Upper lobe of left lung (tissue), 6 donors: ENCODE measurements around the gene ATAT1. TPM values are rescaled to one million over a fixed set of nuclear protein-coding genes. Genes with fewer than 3 reads are reported as not detected.
"Not testable (repeated sequence)": the region's sequence is repeated elsewhere in the genome, so short reads cannot be mapped to it uniquely, and the experiment has no call there.

Experiments used
- ATAC-seq, 2 donors: fragments of 200-7000 bp; cut with Tn5 transposase; one replicate each; pipeline ENCODE4 v1.9.1; 2022; ENCODE audit warnings: mild to moderate bottlenecking in 2 of 2, moderate library complexity in 2 of 2; ENCODE audit not compliant: low FRiP score in 2 of 2
- DNase-seq, 2 donors: peaks; one replicate each; pipeline ENCODE4 v3.0.0-alpha.2; 2019 to 2020
- H3K27ac ChIP-seq, 4 donors: fragments of 200-600 bp; sonication (generic); one replicate each; pipeline ENCODE4 v1.5.1; 2016 to 2019
- H3K27me3 ChIP-seq, 4 donors: fragments of 200-600 bp; sonication (generic); one replicate each; pipeline ENCODE4 v1.5.1; 2017 to 2019
- H3K36me3 ChIP-seq, 4 donors: fragments of 200-600 bp; sonication (generic); one replicate each; pipeline ENCODE4 v1.5.1; 2016 to 2019
- H3K4me1 ChIP-seq, 4 donors: fragments of 200-600 bp; sonication (generic); one replicate each; pipeline ENCODE4 v1.5.1; 2018 to 2019
- H3K4me3 ChIP-seq, 4 donors: fragments of 200-600 bp; sonication (generic); one replicate each; pipeline ENCODE4 v1.5.1; 2017 to 2019; ENCODE audit warnings: mild to moderate bottlenecking in 2 of 4, moderate library complexity in 1 of 4
- H3K9me3 ChIP-seq, 4 donors: fragments of 200-600 bp; sonication (generic); one replicate each; pipeline ENCODE4 v1.5.1; 2018 to 2019
- CTCF ChIP-seq, 6 experiments: fragments of 450-650 bp in 4 of 6; fragments of 200-600 bp in 2 of 6; sonication (generic) in 2 of 6; IDR thresholded peaks; one replicate each; pipeline ENCODE4 v1.5.1; 2016 to 2019; ENCODE audit warnings: antibody characterized with exemption in 6 of 6
- EP300 ChIP-seq, 4 donors: sonication (generic); formaldehyde crosslinking; IDR thresholded peaks; one replicate each; pipeline ENCODE4 v1.5.1; 2017; ENCODE audit warnings: antibody characterized with exemption in 4 of 4, control low read depth in 2 of 4
- POLR2A ChIP-seq, 4 donors: fragments of 450-650 bp; IDR thresholded peaks; one replicate each; pipeline ENCODE4 v1.5.1; 2016 to 2017; ENCODE audit warnings: antibody characterized with exemption in 4 of 4, mild to moderate bottlenecking in 2 of 4
- POLR2AphosphoS5 ChIP-seq, 2 donors: sonication (generic); formaldehyde crosslinking; IDR thresholded peaks; one replicate each; pipeline ENCODE4 v1.5.1; 2017; ENCODE audit warnings: antibody characterized with exemption in 2 of 2
- WGBS, 2 donors: methylation state at CpG; one replicate each; pipeline ENCODE4 v1.1.5; 2017 to 2018; 5-methylcytosine and 5-hydroxymethylcytosine counted together
- total RNA-seq, 6 donors: library from RNA; depleted of rRNA in 4 of 6; stranded (reverse); fragments of >200 nt in 4 of 6; gene quantifications; one replicate each; pipeline versions ENCODE4 v1.1.0 to v1.2.1, GENCODE V29; 2016 to 2021
- donor health status: DM: no; HTN: no; CAD: no; lungs with moderate emphysema.
- donor health status: DM: no; HTN: yes; CAD: no; lungs with severe emphysema.

The ATAT1 gene
- total RNA-seq, 6 donors from 2014 or later, result 3.1 to 36.7 (median 6.2) TPM

- Histone ChIP-seq H3K36me3 (peaks cover 24 to 61% (median 55%) of the 10 kb centered on the region in 4 donors), H3K27ac (no peak overlapping the region), H3K9me3 (no peaks in the 10 kb centered on the region), H3K4me3 (no peak overlapping the region), H3K4me1 (peaks cover 6 to 18% (median 13%) of the 10 kb centered on the region in 4 donors), H3K27me3 (no peaks in the 10 kb centered on the region)
- ATAC-seq, result no peak
- peak in 1 of 2 donors; percentile 33 for DNase-seq
- TF ChIP-seq CTCF (IDR thresholded peaks at IDR 0.05) (no peak), POLR2A (IDR thresholded peaks at IDR 0.05) (no peak), POLR2AphosphoS5 (IDR thresholded peaks at IDR 0.05) (no peak), EP300 (IDR thresholded peaks at IDR 0.05) (no peak)
- 90 to 91% methylated on average over 12 of the region's 12 CpGs for WGBS, 2 donors
Measured at GRCh38 chr6:30651143-30651542, 24.5 kb downstream of the ATAT1 start.

GRCh38 chr6:30654798-30655742 lies 28.4 kb downstream of the ATAT1 start:
- Histone ChIP-seq H3K36me3 (peaks cover 39 to 96% (median 92%) of the 10 kb centered on the region in 4 donors), H3K4me1 (no peaks in the 10 kb centered on the region)
- WGBS, 2 donors, result 92 to 93% methylated on average over 18 to 19 of the region's 19 CpGs

GRCh38 chr6:30655743-30656094 lies 29.0 kb downstream of the ATAT1 start:
- TF ChIP-seq EP300 (IDR thresholded peaks at IDR 0.05) (no peak), POLR2AphosphoS5 (IDR thresholded peaks at IDR 0.05) (no peak)
- Histone ChIP-seq H3K4me3 (no peak overlapping the region), H3K36me3 (peaks cover 42 to 100% (median 97%) of the 10 kb centered on the region in 4 donors), H3K27me3 (no peaks in the 10 kb centered on the region), H3K4me1 (no peaks in the 10 kb centered on the region), H3K27ac (no peak overlapping the region), H3K9me3 (no peaks in the 10 kb centered on the region)
- DNase-seq (no peak), ATAC-seq (no peak)
- 93 to 98% methylated on average over 3 of the region's 3 CpGs for WGBS, 2 donors

More at GRCh38 chr6:30654798-30655742, 28.4 kb downstream of the ATAT1 start:
- H3K27me3 ChIP-seq, result no peaks in the 10 kb centered on the region
- no peak for TF ChIP-seq EP300 (IDR thresholded peaks at IDR 0.05)
- TF ChIP-seq POLR2A (IDR thresholded peaks at IDR 0.05), result no peak
- no peak for TF ChIP-seq POLR2AphosphoS5 (IDR thresholded peaks at IDR 0.05)
- no peak for TF ChIP-seq CTCF (IDR thresholded peaks at IDR 0.05)
- no peaks in the 10 kb centered on the region for H3K9me3 ChIP-seq
- no peak overlapping the region for H3K27ac ChIP-seq
- H3K4me3 ChIP-seq, result no peak overlapping the region
- DNase-seq, result no peak
- ATAC-seq, result no peak

- Histone ChIP-seq H3K4me3 (no peak overlapping the region), H3K36me3 (peaks cover 42 to 100% (median 97%) of the 10 kb centered on the region in 4 donors), H3K27me3 (no peaks in the 10 kb centered on the region), H3K4me1 (no peaks in the 10 kb centered on the region), H3K9me3 (no peaks in the 10 kb centered on the region), H3K27ac (no peak overlapping the region)
- TF ChIP-seq CTCF (IDR thresholded peaks at IDR 0.05) (no peak), POLR2AphosphoS5 (IDR thresholded peaks at IDR 0.05) (no peak), POLR2A (IDR thresholded peaks at IDR 0.05) (no peak)
- ATAC-seq, result peak in 1 of 2 donors; percentile 46
- DNase-seq, result peak in 1 of 2 donors; percentile 26
- WGBS, 2 donors, result 75% methylated on average over 7 of the region's 7 CpGs; no CpG with 5 or more reads in 1 of the 2 donors
Measured at GRCh38 chr6:30656513-30656912, 29.8 kb downstream of the ATAT1 start.

- Histone ChIP-seq H3K4me3 (no peak overlapping the region), H3K9me3 (no peaks in the 10 kb centered on the region), H3K4me1 (no peaks in the 10 kb centered on the region), H3K27me3 (no peaks in the 10 kb centered on the region), H3K36me3 (peaks cover 52 to 100% (median 99%) of the 10 kb centered on the region in 4 donors), H3K27ac (no peak overlapping the region)
- no peak for DNase-seq
- no peak for ATAC-seq
- no peak for TF ChIP-seq EP300 (IDR thresholded peaks at IDR 0.05)
- no peak for TF ChIP-seq POLR2AphosphoS5 (IDR thresholded peaks at IDR 0.05)
- TF ChIP-seq POLR2A (IDR thresholded peaks at IDR 0.05), result no peak
- TF ChIP-seq CTCF (IDR thresholded peaks at IDR 0.05), result no peak
Measured at GRCh38 chr6:30657454-30657853, 30.8 kb downstream of the ATAT1 start.

GRCh38 chr6:30657922-30658321 lies 31.2 kb downstream of the ATAT1 start:
- not testable (repeated sequence) for H3K9me3 ChIP-seq, ATAC-seq, H3K4me1 ChIP-seq, DNase-seq, H3K27ac ChIP-seq, H3K27me3 ChIP-seq, H3K4me3 ChIP-seq
- WGBS, 2 donors, result 95 to 99% methylated on average over 5 of the region's 5 CpGs
- peaks cover 56 to 100% (median 99%) of the 10 kb centered on the region in 4 donors for H3K36me3 ChIP-seq
